ENCODE measurements around the gene BCKDK. TPM values are rescaled to one million over a fixed set of nuclear protein-coding genes. Genes with fewer than 3 reads are reported as not detected.

Gene BCKDK
- total and polyA plus RNA-seq, 12 donors = 27.0 to 181 (median 80.1) TPM

- H3K4me3 ChIP-seq = no peak overlapping the region
- intact Hi-C loops (cut with DNase I) = loop anchor here in 1 of 2 donors (10.0 kb wide), 1 partner anchor 57 kb away; no protein-coding TSS in a partner anchor
- no peaks in the 10 kb centered on the region for H3K27me3 ChIP-seq
- H3K27ac ChIP-seq = no peak overlapping the region
- H3K36me3 ChIP-seq (replicated peaks in 1 of 2) = peaks cover 0 to 14% of the 10 kb centered on the region in 2 donors
- TF ChIP-seq CTCF (IDR thresholded peaks at IDR 0.05) (no peak), POLR2A (IDR thresholded peaks at IDR 0.05) (no peak)
- no peaks in the 10 kb centered on the region for H3K4me1 ChIP-seq (replicated peaks in 1 of 2)
- 88 to 100% (median 92%) methylated on average over 2 to 8 of the region's 8 CpGs for WGBS, 4 donors
- no peaks in the 10 kb centered on the region for H3K9me3 ChIP-seq (replicated peaks in 1 of 3)
- DNase-seq = no peak
Measured at GRCh38 chr16:31087481-31087880, 20.7 kb upstream of the BCKDK start.

DNA sequence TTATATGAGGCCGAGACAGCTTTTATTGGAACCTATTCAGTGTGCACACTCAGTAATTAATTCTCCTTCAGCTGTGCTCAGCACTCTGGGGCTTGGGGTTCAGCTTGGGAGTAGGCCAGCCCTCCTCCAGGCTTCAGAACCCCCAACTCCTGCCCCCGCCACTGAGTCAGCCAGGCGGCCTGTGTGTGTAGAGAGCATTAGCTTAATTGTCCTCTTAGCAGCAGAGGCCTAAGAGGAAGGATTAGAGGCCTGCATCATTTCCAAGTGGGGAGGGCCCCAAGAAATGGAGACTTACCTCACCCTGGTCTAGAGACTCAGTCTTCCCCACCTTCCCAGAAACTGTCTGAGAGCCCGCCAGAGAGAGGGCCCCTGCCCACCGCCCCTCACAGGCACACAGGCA, 20.2 kb upstream of the BCKDK start:
- Histone ChIP-seq H3K27ac (no peak overlapping the region), H3K4me3 (no peak overlapping the region), H3K9me3 (replicated peaks in 1 of 3) (no peaks in the 10 kb centered on the region), H3K27me3 (no peaks in the 10 kb centered on the region), H3K4me1 (replicated peaks in 1 of 2) (peaks cover 0 to 1% of the 10 kb centered on the region in 2 donors), H3K36me3 (replicated peaks in 1 of 2) (peaks cover 0 to 14% of the 10 kb centered on the region in 2 donors)
- DNase-seq = no peak
- TF ChIP-seq POLR2A (IDR thresholded peaks at IDR 0.05) (no peak), CTCF (IDR thresholded peaks at IDR 0.05) (no peak)
- 72 to 92% (median 86%) methylated on average over 4 to 5 of the region's 5 CpGs for WGBS, 4 donors
- intact Hi-C loops (cut with DNase I) = loop anchor here in 1 of 2 donors (10.0 kb wide), 1 partner anchor 57 kb away; no protein-coding TSS in a partner anchor

GRCh38 chr16:31088459-31089183, 19.6 kb upstream of the BCKDK start, which contains the start of gene PRSS53:
Gene PRSS53, minus strand, starts transcription at chr16:31088943. Its CDS starts 134 bp downstream, at chr16:31088809.
- intact Hi-C loops (cut with DNase I) = loop anchor here in 1 of 2 donors (10.0 kb wide), 1 partner anchor 56 kb away; no protein-coding TSS in a partner anchor
- Histone ChIP-seq H3K4me1 (replicated peaks in 1 of 2) (peaks cover under 1 to 8% of the 10 kb centered on the region in 2 donors), H3K4me3 (no peak within 1 kb of the TSS), H3K36me3 (replicated peaks in 1 of 2) (peaks cover 0 to 14% of the 10 kb centered on the region in 2 donors), H3K9me3 (replicated peaks in 1 of 3) (no peaks in the 10 kb centered on the region), H3K27ac (no peak within 1 kb of the TSS), H3K27me3 (no peaks in the 10 kb centered on the region)
- no peak for TF ChIP-seq POLR2A (IDR thresholded peaks at IDR 0.05)
- TF ChIP-seq CTCF (IDR thresholded peaks at IDR 0.05) = no peak
- no peak for DNase-seq
- 75 to 90% (median 84%) methylated on average over 8 to 15 of the region's 15 CpGs for WGBS, 4 donors

- 92 to 100% (median 96%) methylated on average over 5 to 8 of the region's 8 CpGs for WGBS, 4 donors
- H3K36me3 ChIP-seq (replicated peaks in 1 of 2) = peaks cover 0 to 14% of the 10 kb centered on the region in 2 donors
- DNase-seq = no peak
- H3K27ac ChIP-seq = no peak overlapping the region
- H3K4me1 ChIP-seq (replicated peaks in 1 of 2) = peaks cover 6 to 10% of the 10 kb centered on the region in 2 donors
- no peak overlapping the region for H3K4me3 ChIP-seq
- no peaks in the 10 kb centered on the region for H3K27me3 ChIP-seq
- TF ChIP-seq POLR2A (IDR thresholded peaks at IDR 0.05) = no peak
- no peak for TF ChIP-seq CTCF (IDR thresholded peaks at IDR 0.05)
- intact Hi-C loops (cut with DNase I) = loop anchor here in 1 of 2 donors (10.0 kb wide), 1 partner anchor 56 kb away; no protein-coding TSS in a partner anchor
- no peaks in the 10 kb centered on the region for H3K9me3 ChIP-seq (replicated peaks in 1 of 3)
Measured at GRCh38 chr16:31089199-31089598, 19.0 kb upstream of the BCKDK start.
